Activated CD4-positive, alpha-beta memory T cell treated with anti-CD3 and anti-CD28 coated beads, Interleukin-2, amount 10 ng/mL, durations not matched to agents 7 days and 5 days (primary cell): ENCODE measurements around the gene TMEM221. TPM values are rescaled to one million over a fixed set of nuclear protein-coding genes. Genes with fewer than 3 reads are reported as not detected.
"Not testable (repeated sequence)": the region's sequence is repeated elsewhere in the genome, so short reads cannot be mapped to it uniquely, and the experiment has no call there.

ENCODE experiments used
- CTCF ChIA-PET: fragments of 350-600 bp; sonication (Branson Sonifier 250); formaldehyde crosslinking; loops from one replicate; lab custom pipeline; 2021; ENCODE audit warnings: antibody characterized with exemption, inconsistent platforms; lab: Charles Lee
- POLR2A ChIA-PET: fragments of 350-600 bp; sonication (Branson Sonifier 250); formaldehyde crosslinking; loops from one replicate; lab custom pipeline; 2021; ENCODE audit warnings: antibody characterized with exemption; lab: Charles Lee
- DNase-seq: peaks from one replicate; pipeline ENCODE4 v3.0.0-alpha.2; 2020
- H3K27ac Mint-ChIP-seq: one replicate; pipeline ENCODE4 v1.8.0; 2021; ENCODE audit warnings: mild to moderate bottlenecking, mixed read lengths
- H3K27me3 Mint-ChIP-seq: one replicate; pipeline ENCODE4 v1.8.0; 2021; ENCODE audit warnings: mixed read lengths
- H3K36me3 Mint-ChIP-seq: one replicate; pipeline ENCODE4 v1.8.0; 2021; ENCODE audit warnings: low read depth, mixed read lengths
- H3K4me1 Mint-ChIP-seq: one replicate; pipeline ENCODE4 v1.8.0; 2021; ENCODE audit warnings: mixed read lengths
- H3K4me3 Mint-ChIP-seq: one replicate; pipeline ENCODE4 v1.8.0; 2021; ENCODE audit warnings: mild to moderate bottlenecking, mixed read lengths
- H3K9me3 Mint-ChIP-seq: one replicate; pipeline ENCODE4 v1.8.0; 2021; ENCODE audit warnings: mixed read lengths
- total RNA-seq, 2 experiments: library from RNA; stranded (reverse); gene quantifications; one replicate each; pipeline ENCODE4 v1.2.3, GENCODE V29; 2021

The TMEM221 gene
- total RNA-seq, 2 experiments from 2014 or later: not detected

DNA sequence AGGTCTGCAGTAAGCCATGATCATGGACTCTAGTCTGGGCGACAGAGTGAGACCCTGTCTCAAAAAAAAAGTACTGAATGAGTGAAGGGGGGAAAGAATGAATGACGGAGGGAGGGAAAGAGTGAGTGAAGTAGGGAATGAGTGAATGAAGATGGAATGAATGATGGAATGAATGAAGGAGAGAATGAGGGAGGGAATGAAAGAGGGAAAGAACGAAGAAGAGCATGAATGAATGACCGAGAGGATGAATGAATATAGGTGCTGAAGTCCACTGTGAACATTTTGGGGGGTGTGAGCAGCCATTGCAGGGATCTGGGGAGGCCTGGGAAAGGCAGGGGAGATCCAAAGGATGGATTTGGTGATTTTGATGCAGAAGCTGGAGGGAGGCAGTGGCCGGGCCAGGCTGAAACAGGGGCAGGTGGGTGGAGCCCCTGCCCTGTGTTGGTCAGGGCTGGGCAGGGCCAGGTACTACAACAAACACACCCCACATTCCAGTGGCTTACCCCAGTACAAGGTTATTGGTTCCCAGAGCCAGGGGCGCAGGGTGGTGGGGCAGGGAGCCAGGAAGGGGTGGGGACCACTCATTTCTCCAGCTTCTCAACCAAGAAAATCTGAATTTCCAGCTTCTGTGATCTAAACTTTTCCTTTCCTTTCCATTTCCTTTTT lies 36.2 kb upstream of the TMEM221 start:
- peaks cover 21% of the 10 kb centered on the region for H3K4me1 Mint-ChIP-seq

DNA sequence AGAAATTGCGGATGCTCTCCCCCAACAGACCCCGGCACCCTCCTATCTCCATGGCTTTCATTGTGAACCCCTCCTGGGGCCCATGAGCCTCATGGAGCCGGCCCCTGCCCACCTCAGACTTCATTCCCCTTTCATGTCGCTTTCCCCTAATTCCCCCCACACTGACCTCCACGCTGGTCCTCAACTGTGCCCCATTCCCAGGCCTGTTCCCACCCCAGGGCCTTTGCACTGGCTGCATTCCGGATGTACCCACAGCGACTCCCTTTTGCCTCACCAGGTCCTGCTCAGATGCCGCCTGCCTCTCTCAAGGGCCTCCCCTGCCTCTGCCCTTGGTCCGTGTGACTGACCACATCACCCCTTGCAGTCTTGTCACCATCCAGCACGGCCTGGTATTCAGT lies 35.1 kb upstream of the TMEM221 start:
- CTCF ChIA-PET: interaction anchor here (1.1 kb wide), 1 partner anchor 13 kb away, joined by 3 read pairs; no protein-coding TSS in a partner anchor
- POLR2A ChIA-PET: interaction anchor here (1.8 kb wide), 1 partner anchor 10 kb away, joined by 4 read pairs; no protein-coding TSS in a partner anchor
- H3K27me3 Mint-ChIP-seq: no peaks in the 10 kb centered on the region
- H3K27ac Mint-ChIP-seq: no peak overlapping the region
- H3K9me3 Mint-ChIP-seq: no peaks in the 10 kb centered on the region
- no peaks in the 10 kb centered on the region for H3K36me3 Mint-ChIP-seq
- peaks cover 11% of the 10 kb centered on the region for H3K4me1 Mint-ChIP-seq
- no peak for DNase-seq
- H3K4me3 Mint-ChIP-seq: no peak overlapping the region

More for the DNA sequence above, 36.2 kb upstream of the TMEM221 start:
- Mint-ChIP-seq H3K9me3 (no peaks in the 10 kb centered on the region), H3K4me3 (no peak overlapping the region), H3K36me3 (no peaks in the 10 kb centered on the region), H3K27me3 (no peaks in the 10 kb centered on the region), H3K27ac (no peak overlapping the region)
- ChIA-PET POLR2A (interaction anchor here (1.4 kb wide), 1 partner anchor 27 kb away, joined by 6 read pairs; the partner anchor contains the start of gene PGLS), CTCF (interaction anchor here (0.5 to 1.5 kb wide), 3 partner anchors 12 to 929 kb away, joined by 3 to 6 read pairs (median 4); no protein-coding TSS in a partner anchor)
- no peak for DNase-seq

DNA sequence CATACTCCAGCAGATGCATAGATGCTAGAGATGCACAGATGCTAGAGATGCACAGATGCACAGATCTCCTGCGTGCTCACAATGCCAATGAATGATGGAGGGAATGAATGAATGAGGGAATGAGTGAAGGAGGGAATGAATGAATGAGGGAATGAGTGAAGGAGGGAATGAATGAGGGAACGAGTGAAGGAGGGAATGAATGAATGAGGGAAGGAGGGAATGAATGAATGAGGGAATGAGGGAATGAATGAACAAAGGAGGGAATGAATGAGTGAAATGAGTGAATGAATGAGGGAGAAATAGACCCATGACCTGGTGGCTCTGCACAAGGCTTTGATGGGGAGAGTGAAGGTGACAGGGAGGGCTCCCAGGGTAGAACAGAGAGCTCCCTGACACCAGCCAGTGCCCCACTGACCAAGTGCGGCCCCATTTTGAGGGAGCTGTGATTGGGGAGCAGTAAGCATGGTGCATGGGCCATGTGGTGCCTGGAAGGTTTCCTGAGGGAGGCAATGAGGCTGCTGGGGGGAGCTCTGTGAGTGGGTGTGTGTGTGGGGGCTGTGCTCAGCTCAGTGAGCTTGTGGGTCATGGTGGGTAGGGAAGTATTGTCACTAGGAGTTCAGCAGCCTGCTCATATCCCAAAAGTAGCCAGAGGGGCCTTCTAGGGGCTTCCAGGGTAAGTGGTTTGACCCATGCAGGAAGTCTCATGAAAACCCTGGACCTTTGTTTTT lies 34.6 kb upstream of the TMEM221 start:
- ChIA-PET CTCF (interaction anchor here (1.1 kb wide), 1 partner anchor 13 kb away, joined by 3 read pairs; no protein-coding TSS in a partner anchor), POLR2A (interaction anchor here (1.8 kb wide), 1 partner anchor 10 kb away, joined by 4 read pairs; no protein-coding TSS in a partner anchor)
- Mint-ChIP-seq H3K36me3 (no peaks in the 10 kb centered on the region), H3K4me3 (no peak overlapping the region), H3K27me3 (no peaks in the 10 kb centered on the region), H3K27ac (no peak overlapping the region), H3K9me3 (no peaks in the 10 kb centered on the region), H3K4me1 (peaks cover 6% of the 10 kb centered on the region)
- no peak for DNase-seq

DNA sequence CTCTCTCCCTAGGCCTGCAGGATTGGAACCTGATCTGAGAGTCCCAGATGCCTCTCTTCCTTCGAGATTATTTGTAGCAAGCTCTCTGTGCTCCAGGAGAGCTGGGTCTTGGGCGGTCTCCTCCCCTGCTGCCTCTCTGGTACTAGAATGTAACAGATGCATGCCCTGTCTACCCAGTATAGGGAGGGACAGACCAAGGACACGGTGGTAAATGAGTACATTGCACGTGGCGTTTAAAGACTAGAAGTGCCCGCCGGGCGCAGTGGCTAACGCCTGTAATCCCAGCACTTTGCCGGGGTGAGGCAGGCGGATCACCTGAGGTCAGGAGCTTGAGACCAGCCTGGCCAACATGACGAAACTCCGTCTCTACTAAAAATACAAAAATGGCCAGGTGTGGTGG lies 33.5 kb upstream of the TMEM221 start:
- Mint-ChIP-seq H3K36me3 (no peaks in the 10 kb centered on the region), H3K27ac (no peak overlapping the region), H3K4me1 (no peaks in the 10 kb centered on the region), H3K9me3 (no peaks in the 10 kb centered on the region), H3K27me3 (no peaks in the 10 kb centered on the region), H3K4me3 (no peak overlapping the region)
- ChIA-PET POLR2A (no interaction called here), CTCF (interaction anchor here (0.7 kb wide), 1 partner anchor 90 kb away, joined by 4 read pairs; no protein-coding TSS in a partner anchor)
- no peak for DNase-seq

DNA sequence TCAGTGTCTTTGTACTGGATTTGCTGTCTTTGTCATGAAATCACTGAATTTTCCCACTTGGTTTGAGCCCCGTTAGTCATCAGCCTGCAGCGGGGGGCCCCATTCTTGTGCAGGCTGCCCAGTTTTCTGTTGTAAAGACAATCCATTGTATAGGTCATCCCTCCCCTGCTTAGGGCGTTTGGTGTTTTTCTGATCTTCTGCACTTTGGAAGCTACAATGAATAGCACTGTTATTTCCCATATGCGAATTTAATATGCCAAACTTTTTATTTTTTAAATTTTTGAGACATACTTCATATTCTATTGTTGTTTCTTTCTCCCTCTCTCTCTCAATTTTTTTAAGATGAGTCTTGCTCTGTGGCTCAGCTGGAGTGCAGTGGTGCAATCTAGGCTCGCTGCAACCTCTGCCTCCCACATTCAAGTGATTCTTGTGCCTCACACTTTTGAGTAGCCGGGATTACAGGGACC lies 30.9 kb upstream of the TMEM221 start:
- no peaks in the 10 kb centered on the region for H3K27me3 Mint-ChIP-seq
- H3K36me3 Mint-ChIP-seq: no peaks in the 10 kb centered on the region
- no peak overlapping the region for H3K4me3 Mint-ChIP-seq
- no peaks in the 10 kb centered on the region for H3K9me3 Mint-ChIP-seq
- H3K27ac Mint-ChIP-seq: no peak overlapping the region
- CTCF ChIA-PET: interaction anchor here (0.8 to 1.4 kb wide), 2 partner anchors 16 to 380 kb away, joined by 4 read pairs; no protein-coding TSS in a partner anchor
- POLR2A ChIA-PET: no interaction called here
- H3K4me1 Mint-ChIP-seq: no peaks in the 10 kb centered on the region
- DNase-seq: no peak

DNA sequence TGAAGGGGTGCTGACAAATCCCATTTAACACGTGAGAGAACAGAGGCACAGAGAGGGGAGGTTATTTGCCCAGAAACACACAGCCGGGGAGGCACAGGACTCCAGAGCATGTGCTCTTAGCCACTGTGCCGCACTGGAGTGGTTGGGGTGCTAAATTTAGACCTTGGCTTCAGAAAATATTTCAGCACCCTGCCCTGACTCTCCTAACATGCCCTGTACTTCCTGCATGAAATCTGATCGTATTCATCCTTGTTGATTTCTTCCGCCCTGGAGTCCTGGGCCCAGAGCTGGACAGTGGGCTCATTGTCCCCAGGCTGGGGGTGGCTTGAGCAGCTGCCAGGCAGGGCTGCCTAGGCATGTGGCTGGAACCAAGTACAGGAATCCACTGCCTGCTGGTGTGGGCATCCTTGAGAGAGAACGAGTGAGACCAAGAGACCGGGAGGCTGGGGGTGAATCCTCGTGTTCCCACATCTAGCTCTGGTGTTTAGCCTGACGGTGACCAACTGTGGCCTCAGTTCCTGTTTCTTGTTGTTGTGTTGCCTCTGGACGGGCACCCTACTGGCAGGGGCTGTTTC lies 27.2 kb upstream of the TMEM221 start:
- no peak overlapping the region for H3K27ac Mint-ChIP-seq
- DNase-seq: no peak
- H3K4me1 Mint-ChIP-seq: peaks cover 17% of the 10 kb centered on the region
- POLR2A ChIA-PET: no interaction called here
- no peaks in the 10 kb centered on the region for H3K36me3 Mint-ChIP-seq
- peaks cover 4% of the 10 kb centered on the region for H3K27me3 Mint-ChIP-seq
- no peaks in the 10 kb centered on the region for H3K9me3 Mint-ChIP-seq
- no peak overlapping the region for H3K4me3 Mint-ChIP-seq
- CTCF ChIA-PET: interaction anchor here (0.6 to 1.0 kb wide), 2 partner anchors 20 to 59 kb away, joined by 3 read pairs; no protein-coding TSS in a partner anchor

DNA sequence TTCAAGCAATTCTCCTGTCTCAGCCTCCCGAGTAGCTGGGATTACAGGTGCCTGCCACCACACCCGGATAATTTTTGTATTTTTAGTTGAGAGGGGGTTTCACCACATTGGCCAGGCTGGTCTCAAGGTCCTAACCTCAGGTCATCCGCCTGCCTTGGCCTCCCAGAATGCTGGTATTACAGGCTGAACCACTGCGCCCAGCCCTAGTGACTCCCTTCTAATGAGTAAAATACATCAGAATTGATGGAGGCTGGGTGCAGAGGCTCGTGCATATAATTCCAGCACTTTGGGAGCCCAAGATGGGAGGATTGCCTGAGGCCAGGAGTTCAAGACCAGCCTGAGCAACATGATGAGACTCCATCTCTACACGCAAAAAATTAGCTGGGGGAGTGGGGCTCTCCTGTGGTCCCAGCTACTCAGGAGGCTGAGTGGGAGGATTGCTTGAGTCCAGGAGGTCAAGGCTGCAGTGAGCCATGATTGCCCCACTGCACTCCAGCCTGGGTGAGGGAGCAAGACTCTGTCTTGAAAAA lies 26.6 kb upstream of the TMEM221 start:
- H3K4me3 Mint-ChIP-seq, H3K27me3 Mint-ChIP-seq, POLR2A ChIA-PET, H3K36me3 Mint-ChIP-seq, H3K27ac Mint-ChIP-seq, DNase-seq, H3K9me3 Mint-ChIP-seq: not testable (repeated sequence)
- H3K4me1 Mint-ChIP-seq: peaks cover 17% of the 10 kb centered on the region
- CTCF ChIA-PET: interaction anchor here (1.1 kb wide), 1 partner anchor 21 kb away, joined by 3 read pairs; no protein-coding TSS in a partner anchor

DNA sequence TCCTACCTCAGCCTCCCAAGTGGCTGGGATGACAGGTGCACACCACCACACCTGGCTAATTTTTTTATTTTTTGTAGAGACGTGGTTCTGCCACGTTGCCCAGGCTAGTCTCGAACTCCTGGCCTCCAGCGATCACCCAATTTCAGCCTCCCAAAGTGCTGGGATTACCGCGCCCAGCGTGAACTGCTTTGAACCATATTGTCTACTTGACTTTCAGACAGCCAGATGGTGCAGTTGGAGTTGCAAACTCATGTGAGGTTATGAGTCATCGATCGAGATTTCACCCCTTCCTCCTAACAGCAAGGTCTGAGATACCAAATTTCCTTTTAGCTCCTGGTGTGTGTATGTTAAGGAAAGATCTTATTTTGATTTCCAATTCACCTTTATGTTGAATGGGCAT lies 24.6 kb upstream of the TMEM221 start:
- peaks cover 6% of the 10 kb centered on the region for H3K27me3 Mint-ChIP-seq
- no peaks in the 10 kb centered on the region for H3K9me3 Mint-ChIP-seq
- DNase-seq: peak; percentile 30
- no peaks in the 10 kb centered on the region for H3K36me3 Mint-ChIP-seq
- H3K4me1 Mint-ChIP-seq: peaks cover 31% of the 10 kb centered on the region
- ChIA-PET POLR2A (interaction anchor here (1.0 kb wide), 1 partner anchor 10 kb away, joined by 4 read pairs; no protein-coding TSS in a partner anchor), CTCF (interaction anchor here (1.2 kb wide), 1 partner anchor 23 kb away, joined by 9 read pairs; no protein-coding TSS in a partner anchor)
- H3K4me3 Mint-ChIP-seq: no peak overlapping the region
- H3K27ac Mint-ChIP-seq: peak overlapping the region; percentile 16

DNA sequence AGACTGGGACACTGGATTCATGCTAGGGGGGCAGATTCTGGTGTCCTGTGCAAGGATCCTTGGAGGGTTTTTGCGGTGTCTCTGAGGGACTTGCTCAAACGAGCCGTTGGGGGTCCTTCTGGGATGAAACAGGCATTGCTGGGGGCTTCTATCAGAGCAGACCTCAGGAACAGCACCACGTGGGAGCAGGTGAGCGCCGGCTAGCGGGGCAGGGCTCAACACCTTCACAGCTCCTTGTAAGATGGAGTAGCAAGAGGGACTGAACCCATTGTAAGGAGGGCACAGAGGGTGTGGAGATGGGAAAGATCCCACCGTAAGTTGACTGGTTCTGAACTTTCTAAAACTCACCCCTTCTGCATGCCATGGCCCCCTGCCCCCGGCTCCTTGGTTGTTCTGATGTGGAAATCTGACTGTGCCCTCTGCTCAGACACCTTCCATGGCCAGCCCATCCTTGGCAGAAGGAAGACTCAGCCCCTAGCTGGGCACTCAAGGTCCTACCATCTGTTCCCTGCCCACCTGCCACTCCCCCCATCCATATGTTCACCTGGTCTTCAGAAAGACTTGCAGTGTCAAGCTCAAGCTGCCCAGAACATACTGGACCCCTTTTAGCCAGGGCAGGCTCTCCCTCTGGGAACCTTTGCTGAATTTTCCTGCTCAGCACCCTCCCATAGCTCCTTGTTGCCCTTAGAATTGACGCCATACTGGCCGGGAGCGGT lies 23.1 kb upstream of the TMEM221 start:
- peaks cover 10% of the 10 kb centered on the region for H3K27me3 Mint-ChIP-seq
- no peaks in the 10 kb centered on the region for H3K9me3 Mint-ChIP-seq
- peak overlapping the region; percentile 91 for H3K4me3 Mint-ChIP-seq
- CTCF ChIA-PET: interaction anchor here (1.1 kb wide), 1 partner anchor 25 kb away, joined by 7 read pairs; no protein-coding TSS in a partner anchor
- no peak for DNase-seq
- no peak overlapping the region for H3K27ac Mint-ChIP-seq
- peaks cover 31% of the 10 kb centered on the region for H3K4me1 Mint-ChIP-seq
- POLR2A ChIA-PET: interaction anchor here (1.3 to 1.4 kb wide), 2 partner anchors 40 to 573 kb away, joined by 3 read pairs; partner anchors contain the start of gene PGLS
- H3K36me3 Mint-ChIP-seq: no peaks in the 10 kb centered on the region

DNA sequence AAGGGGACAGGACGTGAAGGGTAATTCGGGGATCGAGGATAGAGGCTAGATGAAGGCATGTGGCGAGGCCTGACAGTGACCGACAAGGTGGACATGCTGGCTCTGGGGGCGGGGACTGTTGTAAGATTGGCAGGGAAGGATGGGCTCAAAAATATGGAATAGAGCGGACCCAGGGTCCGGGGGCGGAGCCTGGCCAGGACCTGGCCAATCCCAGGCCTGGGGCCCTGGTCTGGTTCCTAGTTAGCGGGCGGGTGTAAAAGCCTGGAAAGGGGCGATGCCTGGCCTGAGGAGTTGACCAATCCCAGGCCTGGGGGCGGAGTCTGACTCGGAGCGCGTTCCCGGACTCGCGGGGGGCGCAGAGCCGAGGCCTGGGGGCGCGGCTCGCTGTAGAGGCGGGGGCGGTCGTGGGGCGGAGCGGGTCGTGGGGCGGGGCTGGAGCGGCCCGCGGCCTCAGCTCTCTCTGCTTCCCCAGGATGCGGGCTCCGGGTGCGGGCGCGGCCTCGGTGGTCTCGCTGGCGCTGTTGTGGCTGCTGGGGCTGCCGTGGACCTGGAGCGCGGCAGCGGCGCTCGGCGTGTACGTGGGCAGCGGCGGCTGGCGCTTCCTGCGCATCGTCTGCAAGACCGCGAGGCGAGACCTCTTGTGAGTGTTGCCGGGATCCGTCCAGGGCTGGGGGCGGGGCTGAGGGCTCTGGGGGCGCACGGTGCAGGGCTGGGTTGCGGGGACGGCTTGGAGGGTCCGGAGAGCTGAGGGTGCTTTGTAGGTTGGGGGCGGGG lies 21.8 kb upstream of the TMEM221 start, which contains the start of gene SLC27A1:
TSS of gene SLC27A1 (plus strand) at position 457 of the 774 bp plus-strand sequence. CDS start at position 474, 17 bp downstream.
- H3K27me3 Mint-ChIP-seq: peaks cover 10% of the 10 kb centered on the region
- H3K4me3 Mint-ChIP-seq: peak within 1 kb of the TSS; percentile 91
- H3K27ac Mint-ChIP-seq: peak within 1 kb of the TSS; percentile 75
- no peaks in the 10 kb centered on the region for H3K36me3 Mint-ChIP-seq
- no peaks in the 10 kb centered on the region for H3K9me3 Mint-ChIP-seq
- DNase-seq: peak; percentile 88
- POLR2A ChIA-PET: interaction anchor here (1.3 kb wide), 1 partner anchor 574 kb away, joined by 3 read pairs; no protein-coding TSS in a partner anchor
- peaks cover 34% of the 10 kb centered on the region for H3K4me1 Mint-ChIP-seq
- CTCF ChIA-PET: no interaction called here

DNA sequence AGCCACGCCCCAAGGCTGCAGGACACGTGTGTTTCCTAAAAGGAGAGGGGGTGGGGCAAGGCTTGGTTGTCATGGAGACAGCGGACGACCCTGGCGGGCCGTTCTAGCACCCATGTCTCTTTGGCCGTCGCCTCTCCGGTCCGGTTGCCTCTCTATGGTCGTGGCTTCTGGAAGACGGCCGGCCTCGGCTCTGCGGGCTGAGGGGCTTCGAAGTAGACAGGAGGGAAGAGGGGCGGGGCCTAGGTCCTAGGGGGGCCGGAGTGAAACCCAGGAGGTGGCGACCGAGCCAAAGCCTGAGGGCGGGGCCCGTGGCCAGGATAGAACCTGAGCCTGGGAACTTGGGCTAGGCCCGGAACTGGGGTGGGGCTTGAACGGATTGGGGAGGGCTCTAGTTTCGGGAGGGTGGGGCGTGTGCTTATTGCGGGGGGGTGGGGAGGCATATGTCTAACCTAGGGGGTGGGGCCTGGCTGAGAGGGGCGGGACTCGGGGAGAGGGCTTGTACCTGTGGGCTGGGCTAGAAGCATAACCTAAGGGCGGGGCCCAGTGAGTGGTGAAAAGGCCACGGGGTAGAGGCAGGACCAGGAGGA lies 21.1 kb upstream of the TMEM221 start:
- ChIA-PET CTCF (no interaction called here), POLR2A (no interaction called here)
- peak; percentile 95 for DNase-seq
- Mint-ChIP-seq H3K9me3 (no peaks in the 10 kb centered on the region), H3K4me3 (peak overlapping the region; percentile 91), H3K36me3 (no peaks in the 10 kb centered on the region), H3K27ac (peak overlapping the region; percentile 75), H3K27me3 (peaks cover 10% of the 10 kb centered on the region), H3K4me1 (peaks cover 34% of the 10 kb centered on the region)
